ENCODE measurements around the gene CHAD.

Gene CHAD

GRCh38 chr17:50440838-50441829 lies 27.5 kb downstream of the CHAD start:
- TF ChIP-seq, protein P1, sequence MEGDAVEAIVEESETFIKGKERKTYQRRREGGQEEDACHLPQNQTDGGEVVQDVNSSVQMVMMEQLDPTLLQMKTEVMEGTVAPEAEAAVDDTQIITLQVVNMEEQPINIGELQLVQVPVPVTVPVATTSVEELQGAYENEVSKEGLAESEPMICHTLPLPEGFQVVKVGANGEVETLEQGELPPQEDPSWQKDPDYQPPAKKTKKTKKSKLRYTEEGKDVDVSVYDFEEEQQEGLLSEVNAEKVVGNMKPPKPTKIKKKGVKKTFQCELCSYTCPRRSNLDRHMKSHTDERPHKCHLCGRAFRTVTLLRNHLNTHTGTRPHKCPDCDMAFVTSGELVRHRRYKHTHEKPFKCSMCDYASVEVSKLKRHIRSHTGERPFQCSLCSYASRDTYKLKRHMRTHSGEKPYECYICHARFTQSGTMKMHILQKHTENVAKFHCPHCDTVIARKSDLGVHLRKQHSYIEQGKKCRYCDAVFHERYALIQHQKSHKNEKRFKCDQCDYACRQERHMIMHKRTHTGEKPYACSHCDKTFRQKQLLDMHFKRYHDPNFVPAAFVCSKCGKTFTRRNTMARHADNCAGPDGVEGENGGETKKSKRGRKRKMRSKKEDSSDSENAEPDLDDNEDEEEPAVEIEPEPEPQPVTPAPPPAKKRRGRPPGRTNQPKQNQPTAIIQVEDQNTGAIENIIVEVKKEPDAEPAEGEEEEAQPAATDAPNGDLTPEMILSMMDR (IDR thresholded peaks at IDR 0.05; ENCODE audit: poor library complexity, severe bottlenecking), result no peak
- Histone ChIP-seq H3K27me3 (ENCODE audit: insufficient read depth, poor library complexity, severe bottlenecking) (no peaks in the 10 kb centered on the region), H3K4me3 (ENCODE audit: severe bottlenecking) (no peak overlapping the region), H3K27ac (ENCODE audit: poor library complexity, severe bottlenecking) (peak overlapping the region; percentile 23), H3K9me3 (ENCODE audit: severe bottlenecking) (no peaks in the 10 kb centered on the region), H3K36me3 (ENCODE audit: low read depth) (peaks cover 35% of the 10 kb centered on the region), H3K4me1 (ENCODE audit: insufficient read depth, poor library complexity, severe bottlenecking) (peaks cover 27% of the 10 kb centered on the region)
- DNase-seq (ENCODE audit: low spot score) (peak; percentile 5), ATAC-seq (ENCODE audit: low read depth) (no peak)

DNA sequence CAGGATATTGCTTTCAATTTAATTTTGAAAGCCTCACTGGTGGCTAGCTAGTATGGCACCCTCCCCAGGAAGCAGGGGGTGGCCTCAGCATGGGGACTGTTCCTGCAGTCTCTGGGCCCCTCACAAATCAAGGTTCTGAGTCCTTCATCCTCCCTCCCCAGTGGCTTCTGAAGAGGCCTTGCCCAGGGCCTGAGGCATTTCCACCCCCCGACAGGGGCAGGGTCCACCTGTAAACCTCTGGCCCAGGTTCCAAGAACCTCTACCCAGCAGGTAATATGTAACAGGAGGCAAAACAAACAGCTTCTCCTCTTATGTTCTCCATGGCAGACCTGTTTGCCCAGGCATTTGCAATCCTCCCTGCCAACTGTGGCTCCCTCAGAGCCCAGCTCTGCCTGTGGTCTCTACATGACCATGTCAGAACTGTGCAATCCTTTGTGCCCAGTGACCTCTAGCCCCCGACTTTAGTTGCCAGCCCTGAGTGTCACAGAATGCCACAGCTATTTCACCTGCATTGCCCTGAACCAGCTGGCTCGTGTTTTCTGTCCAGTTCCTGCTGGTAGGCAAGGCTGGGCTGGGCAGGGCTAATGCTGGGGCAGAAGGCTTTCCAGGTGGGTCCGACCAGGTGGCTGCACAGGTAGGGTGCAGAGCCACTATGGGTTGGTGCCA lies 28.4 kb downstream of the CHAD start:
- DNase-seq (ENCODE audit: low spot score) (no peak), ATAC-seq (ENCODE audit: low read depth) (peak; percentile 30; the same call in 1 of the 3 replicates)
- TF ChIP-seq, protein P1 (IDR thresholded peaks at IDR 0.05; ENCODE audit: poor library complexity, severe bottlenecking), result no peak
- Histone ChIP-seq H3K27ac (ENCODE audit: poor library complexity, severe bottlenecking) (peak overlapping the region; percentile 23), H3K36me3 (ENCODE audit: low read depth) (peaks cover 39% of the 10 kb centered on the region), H3K9me3 (ENCODE audit: severe bottlenecking) (no peaks in the 10 kb centered on the region), H3K4me3 (ENCODE audit: severe bottlenecking) (no peak overlapping the region), H3K4me1 (ENCODE audit: insufficient read depth, poor library complexity, severe bottlenecking) (peaks cover 23% of the 10 kb centered on the region), H3K27me3 (ENCODE audit: insufficient read depth, poor library complexity, severe bottlenecking) (no peaks in the 10 kb centered on the region)

DNA sequence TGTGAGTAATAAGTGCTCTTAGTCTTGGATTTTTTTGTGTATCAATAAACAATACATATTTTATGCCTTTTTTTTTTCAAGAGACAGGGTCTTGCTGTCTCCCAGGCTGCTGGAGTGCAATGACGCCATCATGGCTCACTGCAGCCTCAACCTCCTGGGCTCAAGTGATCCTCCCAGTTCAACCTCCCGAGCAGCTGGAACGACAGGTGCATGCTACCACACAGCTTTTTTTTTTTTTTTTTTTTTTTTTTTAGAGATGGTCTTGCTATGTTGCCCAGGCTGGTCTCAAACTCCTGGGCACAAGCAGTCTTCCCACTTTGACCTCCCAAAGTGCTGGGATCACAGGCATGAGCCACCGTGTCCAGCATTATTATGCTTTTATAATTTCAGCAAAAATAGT lies 29.7 kb downstream of the CHAD start:
- Histone ChIP-seq H3K27ac (ENCODE audit: poor library complexity, severe bottlenecking) (no peak overlapping the region), H3K27me3 (ENCODE audit: insufficient read depth, poor library complexity, severe bottlenecking) (no peaks in the 10 kb centered on the region), H3K36me3 (ENCODE audit: low read depth) (peaks cover 38% of the 10 kb centered on the region), H3K4me1 (ENCODE audit: insufficient read depth, poor library complexity, severe bottlenecking) (peaks cover 20% of the 10 kb centered on the region), H3K9me3 (ENCODE audit: severe bottlenecking) (no peaks in the 10 kb centered on the region), H3K4me3 (ENCODE audit: severe bottlenecking) (no peak overlapping the region)
- no peak for DNase-seq (ENCODE audit: low spot score)
- TF ChIP-seq, protein P1 (IDR thresholded peaks at IDR 0.05; ENCODE audit: poor library complexity, severe bottlenecking), result no peak
- ATAC-seq (ENCODE audit: low read depth), result no peak

- H3K4me3 ChIP-seq (ENCODE audit: severe bottlenecking), result no peak overlapping the region
- no peaks in the 10 kb centered on the region for H3K9me3 ChIP-seq (ENCODE audit: severe bottlenecking)
- no peaks in the 10 kb centered on the region for H3K27me3 ChIP-seq (ENCODE audit: insufficient read depth, poor library complexity, severe bottlenecking)
- peaks cover 4% of the 10 kb centered on the region for H3K4me1 ChIP-seq (ENCODE audit: insufficient read depth, poor library complexity, severe bottlenecking)
- DNase-seq (ENCODE audit: low spot score) (no peak), ATAC-seq (ENCODE audit: low read depth) (no peak)
- H3K27ac ChIP-seq (ENCODE audit: poor library complexity, severe bottlenecking), result no peak overlapping the region
- TF ChIP-seq, protein P1 (IDR thresholded peaks at IDR 0.05; ENCODE audit: poor library complexity, severe bottlenecking), result no peak
- peaks cover 42% of the 10 kb centered on the region for H3K36me3 ChIP-seq (ENCODE audit: low read depth)
These were observed 31.3 kb downstream of the CHAD start for GRCh38 chr17:50437409-50437808.

Data from RWPE2 (cell line).